ENCODE data around the gene SLC33A1. TPM values are rescaled to one million over a fixed set of nuclear protein-coding genes. Genes with fewer than 3 reads are reported as not detected.
A peak's percentile ranks its signal among the peaks of the same experiment; 100 is the strongest.

The SLC33A1 gene
- total and polyA plus RNA-seq, 2 of the 13 experiments (the other 11 are each of a cell fraction or from before 2014, with no cell fraction given), result 20.0 to 32.1 TPM

GRCh38 chr3:155854141-155854940, at the start of gene SLC33A1 (continued):
- TF ChIP-seq, protein P1, sequence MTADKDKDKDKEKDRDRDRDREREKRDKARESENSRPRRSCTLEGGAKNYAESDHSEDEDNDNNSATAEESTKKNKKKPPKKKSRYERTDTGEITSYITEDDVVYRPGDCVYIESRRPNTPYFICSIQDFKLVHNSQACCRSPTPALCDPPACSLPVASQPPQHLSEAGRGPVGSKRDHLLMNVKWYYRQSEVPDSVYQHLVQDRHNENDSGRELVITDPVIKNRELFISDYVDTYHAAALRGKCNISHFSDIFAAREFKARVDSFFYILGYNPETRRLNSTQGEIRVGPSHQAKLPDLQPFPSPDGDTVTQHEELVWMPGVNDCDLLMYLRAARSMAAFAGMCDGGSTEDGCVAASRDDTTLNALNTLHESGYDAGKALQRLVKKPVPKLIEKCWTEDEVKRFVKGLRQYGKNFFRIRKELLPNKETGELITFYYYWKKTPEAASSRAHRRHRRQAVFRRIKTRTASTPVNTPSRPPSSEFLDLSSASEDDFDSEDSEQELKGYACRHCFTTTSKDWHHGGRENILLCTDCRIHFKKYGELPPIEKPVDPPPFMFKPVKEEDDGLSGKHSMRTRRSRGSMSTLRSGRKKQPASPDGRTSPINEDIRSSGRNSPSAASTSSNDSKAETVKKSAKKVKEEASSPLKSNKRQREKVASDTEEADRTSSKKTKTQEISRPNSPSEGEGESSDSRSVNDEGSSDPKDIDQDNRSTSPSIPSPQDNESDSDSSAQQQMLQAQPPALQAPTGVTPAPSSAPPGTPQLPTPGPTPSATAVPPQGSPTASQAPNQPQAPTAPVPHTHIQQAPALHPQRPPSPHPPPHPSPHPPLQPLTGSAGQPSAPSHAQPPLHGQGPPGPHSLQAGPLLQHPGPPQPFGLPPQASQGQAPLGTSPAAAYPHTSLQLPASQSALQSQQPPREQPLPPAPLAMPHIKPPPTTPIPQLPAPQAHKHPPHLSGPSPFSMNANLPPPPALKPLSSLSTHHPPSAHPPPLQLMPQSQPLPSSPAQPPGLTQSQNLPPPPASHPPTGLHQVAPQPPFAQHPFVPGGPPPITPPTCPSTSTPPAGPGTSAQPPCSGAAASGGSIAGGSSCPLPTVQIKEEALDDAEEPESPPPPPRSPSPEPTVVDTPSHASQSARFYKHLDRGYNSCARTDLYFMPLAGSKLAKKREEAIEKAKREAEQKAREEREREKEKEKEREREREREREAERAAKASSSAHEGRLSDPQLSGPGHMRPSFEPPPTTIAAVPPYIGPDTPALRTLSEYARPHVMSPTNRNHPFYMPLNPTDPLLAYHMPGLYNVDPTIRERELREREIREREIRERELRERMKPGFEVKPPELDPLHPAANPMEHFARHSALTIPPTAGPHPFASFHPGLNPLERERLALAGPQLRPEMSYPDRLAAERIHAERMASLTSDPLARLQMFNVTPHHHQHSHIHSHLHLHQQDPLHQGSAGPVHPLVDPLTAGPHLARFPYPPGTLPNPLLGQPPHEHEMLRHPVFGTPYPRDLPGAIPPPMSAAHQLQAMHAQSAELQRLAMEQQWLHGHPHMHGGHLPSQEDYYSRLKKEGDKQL (CRISPR knock-in tag; IDR thresholded peaks at IDR 0.05; ENCODE audit: low read depth), result peak; percentile 72
- peak; percentile 77 for TF ChIP-seq NCOA2 (CRISPR knock-in tag; IDR thresholded peaks at IDR 0.05)
- no peak; the same call in 1 of the 2 replicates for TF ChIP-seq ZNF709 (CRISPR knock-in tag; IDR thresholded peaks at IDR 0.05)
- 0 out of 2 replicates have a peak, but pooled peaks have one; percentile 12 for TF ChIP-seq BRCA1 (CRISPR knock-in tag; IDR thresholded peaks at IDR 0.05)
- 0 out of 2 replicates have a peak, but pooled peaks have one; percentile 88 for TF ChIP-seq ZNF431 (CRISPR knock-in tag; IDR thresholded peaks at IDR 0.05; ENCODE audit: borderline replicate concordance, low read depth)
- TF ChIP-seq GLI4 (CRISPR knock-in tag; IDR thresholded peaks at IDR 0.05; ENCODE audit: borderline replicate concordance), result peak; percentile 41; the same call in 1 of the 2 replicates
- peak; percentile 19; the same call in 1 of the 2 replicates for TF ChIP-seq ZNF776 (CRISPR knock-in tag; IDR thresholded peaks at IDR 0.05)
- TF ChIP-seq, protein P2, sequence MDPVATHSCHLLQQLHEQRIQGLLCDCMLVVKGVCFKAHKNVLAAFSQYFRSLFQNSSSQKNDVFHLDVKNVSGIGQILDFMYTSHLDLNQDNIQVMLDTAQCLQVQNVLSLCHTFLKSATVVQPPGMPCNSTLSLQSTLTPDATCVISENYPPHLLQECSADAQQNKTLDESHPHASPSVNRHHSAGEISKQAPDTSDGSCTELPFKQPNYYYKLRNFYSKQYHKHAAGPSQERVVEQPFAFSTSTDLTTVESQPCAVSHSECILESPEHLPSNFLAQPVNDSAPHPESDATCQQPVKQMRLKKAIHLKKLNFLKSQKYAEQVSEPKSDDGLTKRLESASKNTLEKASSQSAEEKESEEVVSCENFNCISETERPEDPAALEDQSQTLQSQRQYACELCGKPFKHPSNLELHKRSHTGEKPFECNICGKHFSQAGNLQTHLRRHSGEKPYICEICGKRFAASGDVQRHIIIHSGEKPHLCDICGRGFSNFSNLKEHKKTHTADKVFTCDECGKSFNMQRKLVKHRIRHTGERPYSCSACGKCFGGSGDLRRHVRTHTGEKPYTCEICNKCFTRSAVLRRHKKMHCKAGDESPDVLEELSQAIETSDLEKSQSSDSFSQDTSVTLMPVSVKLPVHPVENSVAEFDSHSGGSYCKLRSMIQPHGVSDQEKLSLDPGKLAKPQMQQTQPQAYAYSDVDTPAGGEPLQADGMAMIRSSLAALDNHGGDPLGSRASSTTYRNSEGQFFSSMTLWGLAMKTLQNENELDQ (CRISPR knock-in tag; IDR thresholded peaks at IDR 0.05; ENCODE audit: borderline replicate concordance), result no peak
- no peak; the same call in 1 of the 2 replicates for TF ChIP-seq ZNF567 (CRISPR knock-in tag; IDR thresholded peaks at IDR 0.05; ENCODE audit: borderline replicate concordance)
- TF ChIP-seq ZKSCAN1 (IDR thresholded peaks at IDR 0.05; ENCODE audit: low read length), result no peak
- TF ChIP-seq ZNF101 (CRISPR knock-in tag; IDR thresholded peaks at IDR 0.05; ENCODE audit: borderline replicate concordance, low read depth), result no peak
- peak; percentile 85; the same call in 1 of the 2 replicates for TF ChIP-seq ZBTB21 (CRISPR knock-in tag; IDR thresholded peaks at IDR 0.05)
- peak; percentile 56; the same call in 1 of the 2 replicates for TF ChIP-seq WIZ (CRISPR knock-in tag; IDR thresholded peaks at IDR 0.05)
- peak; percentile 64; the same call in 1 of the 2 replicates for TF ChIP-seq ZFP41 (CRISPR knock-in tag; IDR thresholded peaks at IDR 0.05; ENCODE audit: borderline replicate concordance)
- TF ChIP-seq HMG20B (CRISPR knock-in tag; conservative IDR thresholded peaks at IDR 0.05), result peak; percentile 20; the same call in 1 of the 2 replicates
- peak; percentile 93 for TF ChIP-seq NR2C2 (CRISPR knock-in tag; IDR thresholded peaks at IDR 0.05; ENCODE audit: borderline replicate concordance)
- TF ChIP-seq KMT2A (CRISPR knock-in tag; IDR thresholded peaks at IDR 0.05), result peak; percentile 99
- TF ChIP-seq STAG1 (CRISPR knock-in tag; IDR thresholded peaks at IDR 0.05), result no peak
- TF ChIP-seq DMTF1 (CRISPR knock-in tag; IDR thresholded peaks at IDR 0.05), result 0 out of 2 replicates have a peak, but pooled peaks have one; percentile 56
